Cerebellar nuclear complex (tissue), 1 donor: Measurements from ENCODE around the gene KPNA2.
"Not testable (repeated sequence)": the region's sequence is repeated elsewhere in the genome, so short reads cannot be mapped to it uniquely, and the experiment has no call there.

Experiments used
- DNase-seq, 2 experiments: peaks; one replicate each; lab custom pipeline; 2025; lab: John Stamatoyannopoulos, UW

KPNA2 gene

DNA sequence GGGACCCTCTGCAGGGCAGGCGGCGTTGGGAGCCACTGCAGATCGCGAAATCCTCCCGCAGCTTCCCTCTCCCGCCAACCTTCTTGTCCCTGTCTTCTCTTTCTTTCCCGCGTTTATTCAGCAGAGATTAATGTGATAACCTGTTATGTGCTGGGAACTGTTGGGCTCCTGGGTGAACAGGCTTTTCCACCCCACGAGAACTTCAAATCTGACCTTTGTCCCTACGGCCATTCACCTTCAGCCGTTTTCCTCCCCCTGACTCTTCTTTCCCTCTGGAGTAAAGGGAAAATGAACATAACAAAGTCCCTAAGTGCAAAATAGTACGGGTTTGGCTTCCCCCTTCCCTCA, 15.2 kb upstream of the KPNA2 start:
- DNase-seq = no peak

DNA sequence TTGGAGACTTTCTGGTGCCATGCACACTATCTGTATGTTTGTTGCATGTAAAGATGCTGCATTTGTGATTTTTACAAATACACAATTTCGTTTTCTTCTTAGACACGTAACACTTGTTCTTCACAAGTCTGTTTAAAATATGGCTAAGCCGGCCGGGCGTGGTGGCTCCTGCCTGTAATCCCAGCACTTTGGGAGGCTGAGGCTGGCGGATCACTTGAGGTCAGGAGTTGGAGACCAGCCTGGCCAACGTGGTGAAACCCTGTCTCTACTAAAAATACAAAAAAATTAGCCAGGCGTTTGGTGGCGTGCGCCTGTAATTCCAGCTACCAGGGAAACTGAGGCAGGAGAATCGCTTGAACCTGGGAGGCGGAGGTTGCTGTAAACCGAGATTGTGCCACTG, 14.7 kb upstream of the KPNA2 start:
- not testable (repeated sequence) for DNase-seq

DNA sequence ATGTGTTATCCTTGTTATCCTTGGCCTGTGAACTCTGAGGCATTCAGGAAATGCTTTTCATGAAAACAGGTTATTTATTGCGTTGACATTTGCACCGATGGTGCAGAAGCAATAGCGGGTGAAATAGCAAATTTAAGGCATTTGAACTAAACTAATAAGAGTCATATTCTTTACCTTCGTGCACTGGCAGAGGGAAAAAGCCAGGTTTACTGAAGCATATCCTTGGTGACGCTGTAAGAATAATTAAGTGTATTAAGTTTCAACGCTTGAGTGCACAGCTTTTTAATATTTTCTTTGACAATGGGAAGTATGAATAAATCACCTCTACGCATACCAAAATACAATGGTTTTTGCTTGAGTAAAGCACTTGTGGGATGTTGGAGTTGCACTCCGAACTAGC, 13.6 kb upstream of the KPNA2 start:
- no peak for DNase-seq

DNA sequence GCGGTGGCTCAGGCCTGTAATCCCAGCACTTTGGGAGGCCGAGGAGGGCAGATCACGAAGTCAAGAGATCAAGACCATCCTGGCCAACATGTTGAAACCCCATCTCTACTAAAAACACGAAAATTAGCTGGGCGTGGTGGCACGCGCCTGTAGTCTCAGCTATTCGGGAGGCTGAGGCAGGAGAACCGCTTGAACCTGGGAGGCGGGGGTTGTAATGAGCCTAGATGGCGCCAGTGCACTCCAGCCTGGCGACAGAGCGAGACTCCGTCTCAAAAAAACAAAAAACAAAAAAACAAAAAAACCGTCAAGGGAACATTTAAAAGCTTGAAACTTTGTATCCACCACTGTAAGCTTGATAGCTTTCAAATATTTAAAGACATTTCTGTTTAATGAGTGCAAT, 13.0 kb upstream of the KPNA2 start:
- not testable (repeated sequence) for DNase-seq

DNA sequence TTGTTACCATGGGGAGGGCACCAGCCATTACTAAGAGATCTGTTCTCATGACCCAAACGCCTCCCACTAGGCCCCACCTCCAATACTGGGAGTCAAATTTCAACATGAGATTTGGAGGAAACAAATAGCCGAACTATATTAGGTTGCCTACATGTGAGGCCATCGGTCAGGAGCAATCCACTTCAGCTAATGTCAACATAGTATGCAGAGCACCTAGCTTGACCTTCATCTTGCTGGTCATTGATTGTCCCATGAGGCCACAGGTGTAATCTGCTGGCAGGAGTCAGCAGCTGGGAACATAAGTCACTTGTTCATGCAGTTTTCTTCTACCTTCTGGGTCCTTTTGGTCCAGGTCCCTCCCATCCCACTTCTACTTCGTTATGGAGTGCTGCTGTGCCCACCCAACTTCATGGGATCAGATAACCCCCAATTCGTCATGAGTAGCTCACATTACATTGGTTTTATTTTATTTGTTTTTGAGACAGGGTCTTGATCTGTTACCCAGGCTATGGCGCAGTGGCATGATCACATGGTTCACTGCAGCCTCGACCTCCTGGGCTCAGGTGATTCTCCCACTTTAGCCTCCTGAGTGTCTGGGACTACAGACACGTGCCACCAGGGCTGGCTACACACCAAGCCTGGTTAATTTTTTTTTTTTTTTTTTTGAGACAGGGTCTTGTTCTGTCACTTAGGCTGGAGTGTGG, 5.9 kb upstream of the KPNA2 start:
- DNase-seq = no peak

DNA sequence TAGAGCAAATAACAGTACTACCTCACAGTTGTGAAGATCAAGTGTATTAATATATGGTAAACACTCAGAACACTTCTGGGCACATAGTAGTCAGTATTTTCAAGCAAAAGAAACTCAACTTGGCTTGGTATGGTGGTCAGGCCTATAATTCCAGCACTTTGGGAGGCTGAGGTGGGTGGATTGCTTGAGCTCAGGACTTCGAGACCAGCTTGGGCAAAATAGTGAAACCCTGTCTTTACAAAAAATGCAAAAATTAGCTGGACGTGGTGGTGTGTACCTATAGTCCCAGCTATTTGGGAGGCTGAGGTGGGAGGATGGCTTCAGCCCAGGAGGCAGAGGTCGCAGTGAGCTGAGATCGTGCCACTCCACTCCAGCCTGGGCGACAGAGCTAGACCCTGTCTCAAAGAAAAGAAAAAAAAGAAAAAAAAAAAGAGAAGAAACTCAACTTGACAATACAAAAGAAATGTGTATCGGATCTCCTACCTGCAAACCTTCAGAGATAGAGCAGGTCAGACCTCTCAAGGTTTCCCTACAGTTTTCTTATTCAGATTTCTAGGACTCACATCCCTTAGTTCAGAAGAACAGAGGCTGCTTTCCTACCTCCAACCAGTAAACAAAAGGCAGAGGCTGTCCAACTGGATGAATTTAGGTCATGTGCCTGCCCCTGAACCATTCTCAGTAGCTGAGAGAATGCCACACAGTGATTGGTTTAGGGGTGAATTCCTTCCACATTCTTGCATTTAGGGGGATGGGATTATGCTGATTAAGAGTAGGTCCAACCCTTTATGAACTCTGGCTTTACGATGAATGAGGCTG, 1.7 kb upstream of the KPNA2 start:
- no peak for DNase-seq

DNA sequence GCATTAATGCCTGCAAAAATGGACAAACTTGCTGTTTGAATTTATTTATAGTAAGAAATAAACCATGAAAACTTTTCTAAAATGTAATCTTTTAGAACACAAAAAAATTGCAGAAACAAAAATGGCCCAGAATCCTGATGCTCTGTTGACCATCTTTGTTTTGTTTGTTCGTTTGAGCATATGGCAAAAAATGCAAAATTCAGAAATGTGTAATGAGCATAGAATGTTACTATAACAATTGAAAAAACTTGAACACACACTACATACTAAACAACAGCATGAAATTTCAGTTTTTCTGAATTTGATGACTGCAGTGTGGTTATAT, 1.1 kb upstream of the KPNA2 start:
- no peak for DNase-seq

DNA sequence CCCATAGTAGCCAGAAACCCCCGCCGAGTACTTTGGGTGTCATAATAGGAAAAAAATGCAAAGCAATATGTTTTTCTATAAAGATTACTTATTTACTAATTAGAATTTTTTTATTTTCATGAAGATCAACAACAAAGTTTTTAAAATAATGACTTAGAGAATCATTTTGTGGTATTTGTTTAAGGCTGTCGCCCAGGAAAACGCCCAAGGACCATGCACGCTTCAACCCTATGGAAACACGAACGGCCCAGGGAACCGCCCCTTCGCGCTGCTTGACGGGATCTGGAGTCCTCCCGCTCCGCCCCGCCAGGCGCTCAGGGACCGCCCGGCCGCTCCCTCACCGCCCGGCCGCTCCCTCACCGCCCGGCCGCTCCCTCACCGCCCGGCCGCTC, 408 bp upstream of the KPNA2 start:
- peak in 1 of 2 experiments; percentile 87 for DNase-seq

DNA sequence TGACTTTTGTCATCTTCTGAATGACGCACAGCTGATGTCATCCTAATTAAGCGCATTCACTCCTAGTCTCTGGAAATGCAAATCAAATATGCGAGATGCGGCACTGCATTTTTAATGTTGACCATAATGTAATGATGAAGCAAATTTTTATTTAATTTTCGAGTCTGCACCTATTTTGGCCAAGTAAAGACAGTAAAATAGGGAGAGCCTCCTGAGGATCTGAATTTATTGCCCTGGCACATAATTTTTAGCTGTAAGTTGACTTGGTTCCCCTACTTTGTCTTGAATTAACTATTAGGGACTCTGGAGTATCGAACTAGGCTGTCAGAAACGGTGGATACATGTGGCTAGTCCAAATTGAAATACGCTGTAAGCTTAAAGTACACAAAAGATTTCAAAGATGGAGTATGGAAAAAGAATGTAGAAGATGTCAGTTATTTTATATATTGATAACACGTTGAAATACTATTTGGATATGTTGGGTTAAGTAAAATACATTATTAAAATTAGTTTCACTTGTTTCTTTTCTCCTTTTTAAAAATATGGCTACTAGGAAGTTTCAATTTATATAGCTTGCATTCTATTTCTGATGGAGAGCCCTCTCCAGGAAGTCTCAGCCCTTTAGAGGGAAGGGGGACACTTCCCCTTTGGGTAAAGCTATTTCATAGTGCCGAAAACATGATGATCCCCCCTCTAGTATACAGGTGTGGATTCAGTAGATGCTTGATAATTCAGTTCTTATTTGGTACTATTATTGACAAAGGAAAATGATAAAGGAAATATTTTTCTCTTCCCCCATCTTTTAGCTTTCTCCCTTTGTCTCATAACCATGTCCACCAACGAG, 991 bp downstream of the KPNA2 start:
- no peak for DNase-seq

DNA sequence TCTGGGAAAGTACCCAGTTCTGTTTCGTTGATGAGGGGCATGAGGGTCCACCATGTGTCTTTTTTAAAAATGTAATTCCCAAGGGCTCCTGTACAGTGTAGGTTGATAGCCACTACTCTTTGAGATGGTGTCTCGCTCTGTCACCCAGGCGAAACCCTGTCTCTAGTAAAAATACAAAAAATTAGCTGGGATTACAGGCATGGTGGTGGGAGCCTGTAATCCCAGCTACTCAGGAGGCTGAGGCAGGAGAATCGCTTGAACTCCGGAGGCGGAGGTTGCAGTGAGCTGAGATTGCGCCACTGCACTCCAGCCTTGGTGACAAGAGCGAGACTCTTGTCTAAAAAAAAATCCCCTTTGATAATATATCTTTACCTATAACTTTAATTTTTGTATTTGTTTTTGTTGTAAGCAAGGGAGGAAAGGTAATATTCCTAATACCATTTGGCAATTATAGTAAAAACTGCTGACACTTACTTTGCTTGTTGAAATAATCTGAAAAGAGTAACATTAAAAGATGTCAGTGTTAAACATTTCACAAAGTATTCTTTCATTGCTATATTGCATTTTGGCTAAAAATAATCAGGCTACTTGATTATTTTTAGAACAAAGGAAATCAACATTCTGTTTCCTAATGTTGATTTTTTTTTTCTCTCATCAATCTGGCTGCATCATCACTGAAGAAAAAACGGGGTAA, 11.8 kb downstream of the KPNA2 start:
- no peak for DNase-seq

DNA sequence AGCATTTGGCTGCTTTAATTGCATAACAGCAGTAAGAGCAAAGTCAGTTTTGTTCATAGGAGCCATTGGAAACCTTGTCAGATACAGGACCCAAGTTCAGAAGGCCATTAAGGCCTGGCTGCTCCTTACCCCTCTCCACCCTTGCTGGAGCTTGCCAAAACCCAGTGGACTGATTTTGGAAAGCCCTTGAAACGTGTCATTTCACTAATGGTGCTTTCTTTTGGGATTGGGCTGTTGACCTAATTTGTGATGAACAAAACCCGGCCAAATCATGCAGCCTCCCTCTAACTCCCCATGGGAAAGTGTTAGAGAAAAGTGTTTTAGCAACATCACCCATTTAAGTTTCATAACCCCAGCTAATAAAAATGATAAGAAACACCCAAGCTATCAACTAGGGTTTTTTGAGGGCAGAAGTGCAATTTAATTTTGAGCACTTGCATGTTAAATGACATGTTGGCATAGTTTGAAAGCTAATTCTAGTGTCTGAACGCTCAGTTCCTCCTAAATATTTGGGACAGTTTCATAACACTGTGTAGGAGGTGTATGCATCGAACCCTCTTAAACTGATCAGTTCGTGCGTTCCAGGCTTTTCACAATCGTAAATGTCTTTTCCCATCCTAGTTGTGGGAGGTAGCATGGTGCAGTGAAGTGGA, 12.5 kb downstream of the KPNA2 start:
- DNase-seq = not testable (repeated sequence)

DNA sequence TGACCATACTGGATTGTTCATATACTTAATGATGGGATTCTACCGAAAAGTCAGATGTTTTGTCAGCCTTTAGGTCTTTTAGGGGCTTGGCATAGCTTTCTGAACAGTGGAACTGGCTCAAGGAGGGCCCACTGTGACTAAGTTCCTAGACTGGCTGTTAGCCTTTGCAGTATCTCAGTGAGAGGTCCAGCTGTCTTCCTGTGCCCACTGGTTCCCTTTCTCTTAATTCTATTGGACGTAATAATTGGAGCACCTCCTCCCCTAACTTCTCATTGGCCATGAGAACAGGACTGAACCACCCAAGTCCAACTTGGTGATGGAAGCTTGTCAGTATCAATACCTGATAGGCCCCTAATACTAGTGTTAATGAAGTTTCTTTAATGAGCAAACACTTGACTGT, 13.5 kb downstream of the KPNA2 start:
- DNase-seq = no peak

DNA sequence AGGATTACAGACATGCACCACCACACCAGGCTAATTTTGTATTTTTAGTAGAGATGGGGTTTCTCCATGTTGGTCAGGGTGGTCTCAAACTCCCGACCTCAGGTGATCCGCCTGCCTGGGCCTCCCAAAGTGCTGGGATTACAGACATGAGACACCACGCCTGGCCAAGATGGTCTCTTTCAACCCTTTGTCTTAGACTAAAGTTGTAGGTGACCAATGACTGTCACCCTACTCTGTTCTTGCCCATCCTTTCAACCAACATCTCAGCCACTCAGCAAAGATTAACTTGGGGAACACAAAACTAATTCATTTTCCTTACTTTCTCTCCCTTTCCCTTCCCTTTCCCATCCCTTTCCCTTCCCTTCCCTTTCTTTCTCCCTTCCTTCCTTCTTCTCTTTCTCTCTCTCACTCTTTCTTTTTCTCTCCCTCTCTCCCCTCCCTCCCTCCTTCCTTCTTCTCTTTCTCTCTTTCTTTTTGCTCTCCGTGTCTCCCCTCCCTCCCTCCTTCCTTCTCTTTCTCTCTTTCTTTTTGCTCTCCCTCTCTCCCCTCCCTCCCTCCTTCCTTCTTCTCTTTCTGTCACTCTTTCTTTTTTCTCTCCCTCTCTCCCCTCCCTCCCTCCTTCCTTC, 14.4 kb downstream of the KPNA2 start:
- not testable (repeated sequence) for DNase-seq

DNA sequence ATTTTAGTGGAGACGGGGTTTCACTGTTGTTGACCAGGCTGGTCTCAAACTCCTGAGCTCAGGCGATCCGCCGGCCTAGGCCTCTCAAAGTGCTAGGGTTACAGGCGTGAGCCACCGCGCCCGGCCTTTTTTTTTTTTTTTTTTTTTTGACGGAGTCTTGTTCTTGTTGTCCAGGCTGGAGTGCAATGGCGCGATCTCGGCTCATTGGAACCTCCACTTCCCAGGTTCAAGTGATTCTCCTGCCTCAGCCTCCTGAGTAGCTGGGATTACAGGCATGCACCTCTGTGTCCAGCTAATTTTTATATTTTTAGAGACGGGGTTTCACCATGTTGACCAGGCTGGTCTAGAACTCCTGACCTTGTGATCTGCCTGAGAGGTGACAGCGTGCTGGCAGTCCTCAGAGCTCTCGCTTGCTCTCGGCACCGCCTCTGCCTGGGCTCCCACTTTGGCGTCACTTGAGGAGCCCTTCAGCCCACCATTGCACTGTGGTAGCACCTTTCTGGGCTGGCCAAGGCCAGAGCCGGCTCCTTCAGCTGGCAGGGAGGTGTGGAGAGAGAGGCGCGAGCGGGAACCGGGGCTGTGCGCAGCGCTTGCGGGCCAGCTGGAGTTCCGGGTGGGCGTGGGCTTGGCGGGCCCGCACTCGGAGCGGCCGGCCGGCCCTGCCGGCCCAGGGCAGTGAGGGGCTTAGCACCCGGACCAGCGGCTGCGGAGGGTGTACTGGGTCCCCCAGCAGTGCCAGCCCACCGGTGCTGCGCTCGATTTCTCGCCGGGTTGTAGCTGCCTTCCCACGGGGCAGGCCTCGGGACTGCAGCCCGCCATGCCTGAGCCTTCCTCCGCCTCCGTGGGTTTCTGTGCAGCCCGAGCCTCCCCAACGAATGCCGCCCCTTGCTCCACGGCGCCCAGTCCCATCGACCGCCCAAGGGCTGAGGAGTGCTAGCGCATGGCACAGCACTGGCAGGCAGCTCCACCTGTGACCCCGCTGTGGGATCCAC, 16.1 kb downstream of the KPNA2 start:
- DNase-seq = not testable (repeated sequence)

DNA sequence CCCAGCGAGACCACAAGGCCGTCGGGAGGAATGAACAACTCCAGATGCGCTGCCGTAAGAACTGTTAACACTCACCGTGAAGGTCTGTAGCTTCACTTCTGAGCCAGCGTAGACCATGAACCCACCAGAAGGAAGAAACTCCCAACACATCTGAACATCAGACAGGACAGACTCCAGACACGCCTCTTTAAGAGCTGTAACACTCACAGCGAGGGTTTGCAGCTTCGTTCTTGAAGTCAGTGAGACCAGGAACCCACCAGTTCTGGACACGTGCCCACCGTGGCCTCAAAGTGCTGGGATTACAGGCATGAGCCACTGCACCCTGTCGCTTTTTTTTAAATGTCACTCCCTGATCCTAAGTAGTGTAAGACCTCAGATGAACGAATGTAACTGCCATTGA, 17.3 kb downstream of the KPNA2 start:
- DNase-seq = no peak

DNA sequence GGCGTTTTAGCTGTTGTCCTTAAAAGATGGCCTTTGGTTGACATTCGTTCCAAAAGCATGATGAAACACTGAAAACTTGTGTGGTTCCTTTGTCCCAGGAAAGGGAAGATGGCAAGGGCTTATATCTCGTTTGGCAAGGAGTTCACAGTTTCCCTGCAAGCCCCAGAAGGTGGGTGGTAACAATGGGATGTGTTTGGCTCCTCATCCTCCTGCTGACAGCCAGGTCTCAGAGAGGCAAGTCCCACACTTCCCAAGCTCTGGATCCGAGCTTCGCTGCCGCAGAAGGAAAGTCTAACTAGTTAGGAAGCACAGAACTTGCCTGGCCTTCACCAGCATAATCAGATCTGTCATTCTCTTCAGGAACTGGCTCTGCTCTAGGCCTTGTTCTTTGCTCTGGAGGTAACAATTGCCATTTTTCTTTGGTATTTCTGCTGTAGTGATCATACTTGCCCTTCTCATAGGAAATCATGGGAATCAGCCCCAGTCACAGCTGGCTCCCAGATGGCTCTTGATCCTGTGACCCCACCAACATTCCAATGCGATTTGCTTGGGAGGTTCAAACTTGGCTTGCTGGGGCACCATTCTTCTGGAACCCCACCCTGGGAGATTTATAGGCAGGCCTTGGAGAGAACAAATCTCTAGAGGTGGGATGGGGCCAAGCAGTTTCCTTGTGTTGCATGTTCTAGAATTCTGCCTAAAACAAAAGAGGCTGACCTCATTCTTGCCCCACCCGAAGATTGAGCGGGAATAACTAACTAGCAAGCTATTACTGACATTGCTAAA, 17.9 kb downstream of the KPNA2 start:
- no peak for DNase-seq

DNA sequence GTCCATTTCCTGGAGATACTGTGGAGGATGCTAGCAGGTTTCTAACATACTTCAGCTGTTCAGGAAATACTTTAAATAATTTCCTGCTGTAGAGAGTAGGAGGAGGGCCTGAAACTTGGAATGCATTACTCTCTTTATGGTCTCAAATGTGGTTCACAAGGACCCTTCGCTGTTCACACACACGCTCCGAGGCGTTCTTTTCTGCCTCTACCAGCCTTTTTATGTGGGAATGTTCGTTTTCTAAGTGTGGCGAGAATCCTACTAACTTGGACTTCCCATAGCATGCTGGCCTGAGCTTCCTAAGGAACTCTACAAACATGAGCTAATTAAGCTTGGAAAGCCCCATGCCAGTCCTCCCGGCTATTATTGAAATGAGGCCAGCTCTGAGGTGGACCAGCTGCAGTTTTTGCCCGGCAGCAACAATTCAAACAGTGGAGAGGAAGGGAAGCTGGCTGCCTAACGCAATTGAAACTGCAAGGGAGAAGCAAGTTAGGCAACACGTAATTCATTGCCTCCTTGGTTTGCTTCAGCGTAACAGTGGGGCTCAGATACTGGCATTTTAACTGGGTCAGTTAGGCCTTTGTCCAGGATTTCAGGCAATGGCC, 18.9 kb downstream of the KPNA2 start:
- DNase-seq = no peak

DNA sequence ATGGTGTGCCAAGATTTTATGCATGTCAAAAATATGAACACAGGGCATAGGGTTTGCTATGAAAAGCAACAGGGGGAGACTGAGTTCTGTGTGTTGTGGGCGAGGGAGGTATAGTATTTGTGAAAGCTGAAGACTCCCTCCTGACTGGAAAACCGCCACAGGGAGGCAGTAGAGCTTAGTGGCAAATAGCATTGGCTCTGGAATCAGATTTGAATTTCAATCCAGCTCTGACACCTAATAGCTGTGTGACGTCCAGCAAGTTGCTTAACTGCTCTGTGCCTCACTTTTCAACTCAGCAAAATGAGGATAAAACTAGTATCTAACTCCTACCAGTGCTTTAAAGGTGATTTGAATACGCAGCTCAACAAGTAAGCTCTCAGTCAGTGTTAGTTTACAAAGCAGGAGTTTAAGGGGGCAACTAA, 22.0 kb downstream of the KPNA2 start:
- DNase-seq = no peak

DNA sequence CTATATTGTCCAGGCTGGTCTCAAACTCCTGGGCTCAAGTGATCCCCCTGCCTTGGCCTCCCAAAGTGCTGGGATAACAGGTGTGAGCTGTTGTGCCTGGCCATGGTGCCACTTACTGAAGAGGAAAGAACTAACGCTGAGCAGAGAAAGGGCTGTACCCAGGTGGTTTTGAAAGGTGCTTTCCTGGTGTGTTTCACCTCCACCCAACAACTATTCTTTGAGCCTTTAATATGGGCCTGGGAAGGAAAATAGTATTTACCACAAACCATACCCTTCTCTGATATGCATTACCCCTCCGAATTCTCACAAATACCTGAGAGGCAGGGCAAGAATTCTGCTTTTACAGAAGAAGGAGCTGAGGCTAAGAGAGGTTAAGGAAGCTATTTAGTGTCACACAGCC, 24.8 kb downstream of the KPNA2 start:
- DNase-seq = no peak
